Immature natural killer cell (primary cell): Measurements from ENCODE around the gene DDR1. TPM values are rescaled to one million over a fixed set of nuclear protein-coding genes. Genes with fewer than 3 reads are reported as not detected.
"Not testable (repeated sequence)": the region's sequence is repeated elsewhere in the genome, so short reads cannot be mapped to it uniquely, and the experiment has no call there.

Experiments used
- DNase-seq, 3 donors: peaks; one replicate each; pipeline ENCODE4 v3.0.0; 2022; ENCODE audit warnings: mixed read lengths in 1 of 3
- H3K27ac Mint-ChIP-seq, 6 donors: one replicate each; pipeline ENCODE4 v1.8.0; 2020; ENCODE audit warnings: mixed read lengths in 6 of 6, mild to moderate bottlenecking in 5 of 6, inconsistent platforms in 4 of 6, moderate library complexity in 3 of 6
- H3K27me3 Mint-ChIP-seq, 3 donors: one replicate each; pipeline ENCODE4 v1.8.0; 2020 to 2021; ENCODE audit warnings: low read depth in 3 of 3, mild to moderate bottlenecking in 3 of 3, mixed read lengths in 3 of 3, moderate library complexity in 3 of 3, inconsistent platforms in 1 of 3
- H3K36me3 Mint-ChIP-seq, 3 donors: one replicate each; pipeline ENCODE4 v1.8.0; 2020; ENCODE audit warnings: mixed read lengths in 3 of 3, inconsistent platforms in 2 of 3, mild to moderate bottlenecking in 2 of 3
- H3K4me1 Mint-ChIP-seq, 2 donors: one replicate each; pipeline ENCODE4 v1.8.0; 2020; ENCODE audit warnings: inconsistent platforms in 2 of 2, mild to moderate bottlenecking in 2 of 2, mixed read lengths in 2 of 2, moderate library complexity in 1 of 2
- H3K4me3 Mint-ChIP-seq, 5 donors: one replicate each; pipeline ENCODE4 v1.8.0; 2020; ENCODE audit warnings: mild to moderate bottlenecking in 5 of 5, mixed read lengths in 5 of 5, inconsistent platforms in 3 of 5, moderate library complexity in 3 of 5
- H3K9me3 Mint-ChIP-seq, 6 donors: one replicate each; pipeline ENCODE4 v1.8.0; 2020; ENCODE audit warnings: mild to moderate bottlenecking in 6 of 6, mixed read lengths in 6 of 6, inconsistent platforms in 4 of 6, moderate library complexity in 3 of 6
- polyA plus RNA-seq, 3 donors: library from polyadenylated mRNA; unstranded; fragments of 300-500 nt; fragmentation: Illumina TruSeq; gene quantifications; one replicate each; pipeline ENCODE4 v1.2.3, GENCODE V29; 2021

Gene DDR1
- polyA plus RNA-seq, 3 donors from 2014 or later: 0.41 to 1.1 TPM; not detected in 1

DNA sequence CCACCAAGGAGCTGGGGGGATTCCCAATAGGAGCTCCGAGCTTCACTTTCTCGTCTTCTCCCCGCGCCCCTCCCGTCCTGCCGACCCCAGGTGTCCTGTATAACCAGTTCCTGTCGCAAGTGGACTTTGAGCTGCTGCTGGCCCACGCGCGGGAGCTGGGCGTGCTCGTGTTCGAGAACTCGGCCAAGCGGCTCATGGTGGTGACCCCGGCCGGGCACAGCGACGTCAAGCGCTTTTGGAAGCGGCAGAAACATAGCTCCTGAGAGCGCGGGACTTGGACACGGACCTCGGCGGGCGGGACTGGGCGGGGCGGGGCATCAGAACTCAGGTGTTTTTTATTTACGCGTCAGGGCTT is 29.4 kb downstream of the DDR1 start:
- peaks cover 1 to 6% (median 3%) of the 10 kb centered on the region in 3 donors for H3K27me3 Mint-ChIP-seq
- no peaks in the 10 kb centered on the region for H3K9me3 Mint-ChIP-seq
- H3K4me1 Mint-ChIP-seq: peaks cover 25 to 59% of the 10 kb centered on the region in 2 donors
- H3K36me3 Mint-ChIP-seq: peaks cover 17 to 30% (median 27%) of the 10 kb centered on the region in 3 donors
- no peak for DNase-seq
- peak overlapping the region; percentile 87 to 98 (median 91) for H3K4me3 Mint-ChIP-seq
- H3K27ac Mint-ChIP-seq: peak overlapping the region in 4 of 6 donors; percentile 28 to 80 (median 74)

- Mint-ChIP-seq H3K4me1 (peaks cover 20 to 53% of the 10 kb centered on the region in 2 donors), H3K4me3 (peak within 1 kb of the TSS; percentile 87 to 98 (median 91)), H3K9me3 (no peaks in the 10 kb centered on the region), H3K27ac (peak within 1 kb of the TSS; percentile 73 to 92 (median 86)), H3K27me3 (peaks cover 1 to 8% (median 3%) of the 10 kb centered on the region in 3 donors), H3K36me3 (peaks cover 20 to 30% (median 27%) of the 10 kb centered on the region in 3 donors)
- peak; percentile 87 to 90 (median 89) for DNase-seq
Measured at GRCh38 chr6:30914076-30914853, 29.9 kb downstream of the DDR1 start, which contains the start of gene VARS2. Gene VARS2 (plus strand): TSS chr6:30914238. CDS start chr6:30914837, 599 bp downstream.

- H3K27me3 Mint-ChIP-seq: peaks cover 1 to 8% (median 3%) of the 10 kb centered on the region in 3 donors
- peak overlapping the region; percentile 87 to 98 (median 91) for H3K4me3 Mint-ChIP-seq
- peaks cover 24 to 32% (median 30%) of the 10 kb centered on the region in 3 donors for H3K36me3 Mint-ChIP-seq
- DNase-seq: no peak
- H3K27ac Mint-ChIP-seq: peak overlapping the region; percentile 73 to 92 (median 86)
- peaks cover 20 to 47% of the 10 kb centered on the region in 2 donors for H3K4me1 Mint-ChIP-seq
- H3K9me3 Mint-ChIP-seq: no peaks in the 10 kb centered on the region
Measured at GRCh38 chr6:30914854-30915590, 30.7 kb downstream of the DDR1 start.

GRCh38 chr6:30915591-30915946 is 31.2 kb downstream of the DDR1 start:
- H3K36me3 Mint-ChIP-seq: peaks cover 28 to 37% (median 30%) of the 10 kb centered on the region in 3 donors
- H3K9me3 Mint-ChIP-seq: no peaks in the 10 kb centered on the region
- peak in 2 of 3 donors; percentile 18 to 25 for DNase-seq
- H3K4me3 Mint-ChIP-seq: peak overlapping the region; percentile 60 to 98 (median 87)
- peaks cover 20 to 47% of the 10 kb centered on the region in 2 donors for H3K4me1 Mint-ChIP-seq
- peak overlapping the region in 4 of 6 donors; percentile 28 to 74 (median 56) for H3K27ac Mint-ChIP-seq
- H3K27me3 Mint-ChIP-seq: peaks cover 1 to 8% (median 3%) of the 10 kb centered on the region in 3 donors

GRCh38 chr6:30917041-30917440 is 32.7 kb downstream of the DDR1 start:
- H3K4me1 Mint-ChIP-seq: peaks cover 20 to 43% of the 10 kb centered on the region in 2 donors
- peaks cover 19 to 28% (median 22%) of the 10 kb centered on the region in 3 donors for H3K36me3 Mint-ChIP-seq
- no peaks in the 10 kb centered on the region for H3K9me3 Mint-ChIP-seq
- H3K4me3 Mint-ChIP-seq: no peak overlapping the region
- H3K27me3 Mint-ChIP-seq: peaks cover 3 to 8% (median 3%) of the 10 kb centered on the region in 3 donors
- no peak for DNase-seq
- no peak overlapping the region for H3K27ac Mint-ChIP-seq

DNA sequence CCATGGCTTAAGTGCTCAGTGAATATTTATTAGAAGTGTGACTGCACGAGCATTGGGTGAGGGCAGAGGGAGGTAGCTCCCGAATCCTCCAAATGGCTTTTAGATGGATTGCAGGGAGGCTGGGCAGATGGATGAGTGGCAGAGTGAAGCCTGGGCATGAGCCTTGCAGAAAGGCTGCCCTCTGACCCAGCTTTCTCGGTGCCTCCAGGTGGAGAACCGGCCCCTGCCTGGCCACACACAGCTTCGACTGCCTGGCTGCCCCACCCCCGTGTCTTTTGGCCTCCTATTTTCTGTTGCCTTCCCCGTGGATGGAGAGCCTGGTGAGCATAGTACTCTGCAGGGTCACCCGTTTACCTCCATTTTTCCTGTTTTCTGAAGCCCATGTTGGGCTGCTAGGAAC is 33.2 kb downstream of the DDR1 start:
- peaks cover 20 to 38% of the 10 kb centered on the region in 2 donors for H3K4me1 Mint-ChIP-seq
- H3K27ac Mint-ChIP-seq: peak overlapping the region in 1 of 6 donors; percentile 70
- H3K27me3 Mint-ChIP-seq: peaks cover 4 to 8% (median 4%) of the 10 kb centered on the region in 3 donors
- H3K36me3 Mint-ChIP-seq: peaks cover 19 to 32% (median 22%) of the 10 kb centered on the region in 3 donors
- H3K4me3 Mint-ChIP-seq: no peak overlapping the region
- no peak for DNase-seq
- no peaks in the 10 kb centered on the region for H3K9me3 Mint-ChIP-seq

DNA sequence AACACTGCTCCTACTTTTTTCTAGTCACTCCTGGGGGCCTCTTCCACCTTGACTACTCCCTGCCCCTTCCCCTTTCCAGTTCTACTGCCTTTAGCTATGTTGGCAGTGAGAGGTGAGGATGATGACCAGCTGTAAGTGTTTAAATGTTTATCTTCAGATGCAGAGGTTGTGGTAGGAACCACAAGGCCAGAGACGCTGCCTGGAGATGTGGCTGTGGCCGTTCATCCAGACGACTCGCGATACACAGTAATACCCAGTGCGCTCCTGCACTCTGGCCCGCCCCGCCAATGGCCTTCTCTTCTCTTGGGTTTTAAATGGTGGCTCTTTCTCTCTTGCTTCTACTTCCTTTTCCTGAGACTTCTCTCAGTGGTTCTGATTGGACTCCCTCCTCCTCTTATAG is 34.4 kb downstream of the DDR1 start:
- peaks cover 19 to 35% (median 21%) of the 10 kb centered on the region in 3 donors for H3K36me3 Mint-ChIP-seq
- peaks cover 15 to 27% of the 10 kb centered on the region in 2 donors for H3K4me1 Mint-ChIP-seq
- peak overlapping the region in 1 of 6 donors; percentile 71 for H3K27ac Mint-ChIP-seq
- no peak for DNase-seq
- no peaks in the 10 kb centered on the region for H3K9me3 Mint-ChIP-seq
- H3K27me3 Mint-ChIP-seq: peaks cover 4 to 6% (median 5%) of the 10 kb centered on the region in 3 donors
- H3K4me3 Mint-ChIP-seq: no peak overlapping the region

GRCh38 chr6:30922447-30922852 is 38.1 kb downstream of the DDR1 start:
- Mint-ChIP-seq H3K4me3 (no peak overlapping the region), H3K27ac (no peak overlapping the region), H3K36me3 (peaks cover 18 to 39% (median 20%) of the 10 kb centered on the region in 3 donors), H3K27me3 (peaks cover 1 to 3% (median 2%) of the 10 kb centered on the region in 3 donors), H3K9me3 (no peaks in the 10 kb centered on the region), H3K4me1 (no peaks in the 10 kb centered on the region)
- DNase-seq: no peak

DNA sequence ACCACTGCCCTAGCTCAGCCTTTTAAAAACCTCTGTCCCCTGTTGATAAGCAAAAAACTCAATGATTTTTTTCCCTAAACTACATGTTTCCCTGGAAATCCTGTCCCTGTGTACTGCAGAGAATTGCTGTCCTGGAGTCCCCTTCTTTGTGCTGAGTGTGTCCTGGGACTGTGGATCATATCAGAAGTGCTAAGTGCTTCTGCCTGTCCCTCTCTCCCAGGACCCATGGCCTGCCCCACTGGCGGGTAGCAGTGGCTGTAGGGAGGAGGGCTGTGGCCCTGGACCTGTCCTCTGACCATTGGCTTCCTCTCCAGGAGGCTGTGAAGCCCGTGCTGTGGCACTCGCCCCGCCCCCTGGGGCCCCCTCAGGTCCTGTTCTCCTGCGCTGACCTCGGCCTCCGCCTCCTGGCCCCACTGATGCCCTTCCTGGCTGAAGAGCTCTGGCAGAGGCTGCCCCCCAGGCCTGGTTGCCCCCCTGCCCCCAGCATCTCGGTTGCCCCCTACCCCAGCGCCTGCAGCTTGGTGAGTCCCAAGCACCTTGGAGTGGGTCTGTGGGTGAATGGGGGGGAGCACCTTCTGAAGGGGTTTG is 39.8 kb downstream of the DDR1 start:
- not testable (repeated sequence) for H3K27ac Mint-ChIP-seq, H3K4me1 Mint-ChIP-seq, H3K9me3 Mint-ChIP-seq, H3K4me3 Mint-ChIP-seq, H3K27me3 Mint-ChIP-seq, DNase-seq
- peaks cover 24 to 44% (median 25%) of the 10 kb centered on the region in 3 donors for H3K36me3 Mint-ChIP-seq

DNA sequence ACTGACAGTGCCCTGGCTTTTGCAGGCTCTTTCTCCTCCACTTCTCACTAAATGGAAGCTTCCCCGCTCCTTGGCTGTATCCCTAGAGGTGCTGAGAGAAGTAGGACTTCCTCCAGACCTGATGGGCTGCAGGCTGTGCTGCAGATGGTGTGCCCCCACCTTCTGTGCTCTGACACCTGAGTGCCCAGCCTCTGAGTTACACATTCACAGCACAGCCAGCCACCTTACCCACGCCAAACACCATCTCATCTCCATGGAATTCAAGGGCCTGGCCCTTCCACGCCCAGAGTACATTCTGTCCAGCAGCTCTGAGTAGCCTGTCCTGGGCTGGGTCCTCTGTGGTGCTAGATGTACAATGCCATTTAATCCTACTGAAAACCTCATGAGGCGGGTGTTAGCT is 42.3 kb downstream of the DDR1 start:
- H3K27me3 Mint-ChIP-seq: peaks cover 0 to 3% (median 3%) of the 10 kb centered on the region in 3 donors
- no peak overlapping the region for H3K4me3 Mint-ChIP-seq
- no peak overlapping the region for H3K27ac Mint-ChIP-seq
- no peaks in the 10 kb centered on the region for H3K9me3 Mint-ChIP-seq
- DNase-seq: no peak
- no peaks in the 10 kb centered on the region for H3K4me1 Mint-ChIP-seq
- H3K36me3 Mint-ChIP-seq: peaks cover 16 to 34% (median 22%) of the 10 kb centered on the region in 3 donors

GRCh38 chr6:30927080-30927479 is 42.8 kb downstream of the DDR1 start:
- not testable (repeated sequence) for H3K27me3 Mint-ChIP-seq, DNase-seq, H3K27ac Mint-ChIP-seq, H3K9me3 Mint-ChIP-seq, H3K4me3 Mint-ChIP-seq, H3K4me1 Mint-ChIP-seq
- peaks cover 16 to 32% (median 21%) of the 10 kb centered on the region in 3 donors for H3K36me3 Mint-ChIP-seq

DNA sequence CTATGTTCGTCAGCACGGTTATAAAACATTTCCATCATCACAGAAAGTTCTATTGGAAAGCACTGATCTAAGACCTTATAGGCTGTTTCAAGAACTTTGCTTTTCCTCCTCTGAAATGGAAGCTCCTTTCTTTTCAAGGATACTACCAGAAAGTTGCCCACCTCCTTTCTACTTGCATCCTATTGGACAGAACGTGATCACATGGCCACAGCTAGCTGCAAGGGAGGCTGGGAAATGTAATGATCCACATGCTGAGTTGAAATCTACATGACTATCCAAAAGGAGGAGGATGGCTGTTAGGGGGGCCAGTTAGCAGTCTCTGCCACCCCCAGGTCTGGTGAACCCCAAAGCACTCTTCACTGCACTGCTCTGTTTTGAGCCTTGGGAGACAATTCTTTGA is 44.4 kb downstream of the DDR1 start:
- Mint-ChIP-seq H3K4me1 (no peaks in the 10 kb centered on the region), H3K4me3 (no peak overlapping the region), H3K27me3 (peaks cover 0 to 3% (median 3%) of the 10 kb centered on the region in 3 donors), H3K36me3 (peaks cover 16 to 25% (median 16%) of the 10 kb centered on the region in 3 donors), H3K27ac (no peak overlapping the region), H3K9me3 (no peaks in the 10 kb centered on the region)
- no peak for DNase-seq

- no peak for DNase-seq
- no peak overlapping the region for H3K4me3 Mint-ChIP-seq
- no peaks in the 10 kb centered on the region for H3K9me3 Mint-ChIP-seq
- H3K36me3 Mint-ChIP-seq: peaks cover 16 to 21% (median 16%) of the 10 kb centered on the region in 3 donors
- no peak overlapping the region for H3K27ac Mint-ChIP-seq
- peaks cover 3 to 4% (median 3%) of the 10 kb centered on the region in 3 donors for H3K27me3 Mint-ChIP-seq
- no peaks in the 10 kb centered on the region for H3K4me1 Mint-ChIP-seq
Measured at GRCh38 chr6:30930506-30930905, 46.2 kb downstream of the DDR1 start.
